K562 (cell line): ENCODE data around the gene GNB2. TPM values are rescaled to one million over a fixed set of nuclear protein-coding genes. Genes with fewer than 3 reads are reported as not detected.

Source experiments
- ATAC-seq: fragments of 200-7000 bp; cut with Tn5 transposase; 3 replicates; pipeline ENCODE4 v1.9.1; 2020; ENCODE audit warnings: moderate library complexity
- BruUV-seq: library from RNA; stranded (reverse); fragments of 400-500 nt; replicated peaks from 2 replicates; lab custom pipeline; 2021; lab: Mats Ljungman, UMichigan
- CTCF ChIA-PET: fragments of 300-600 bp; formaldehyde crosslinking; extraction: SDS; loops from one replicate; lab custom pipeline; 2021; ENCODE audit warnings: low intra/inter-chr PET ratio; lab: Yijun Ruan, JAX
- POLR2A ChIA-PET: fragments of 300-600, 350-650 bp; sonication (Branson Sonifier 250); formaldehyde crosslinking; extraction: SDS; loops from one replicate; lab custom pipeline; 2021; ENCODE audit warnings: antibody characterized with exemption, inconsistent platforms; lab: Yijun Ruan, JAX
- DNase-seq, 4 experiments: peaks; one replicate each; pipeline versions ENCODE4 v3.0.0 to v3.0.0-alpha.2; 2011 to 2018; ENCODE audit warnings: low spot score in 3 of 4, mixed read lengths in 3 of 4; ENCODE audit errors: extremely low read depth in 1 of 4
- FAIRE-seq: peaks from 2 replicates; lab custom pipeline; 2011; peaks lifted over from hg19 to GRCh38; lab: Jason Lieb, UNC
- H2AFZ ChIP-seq: 2 replicates; pipeline ENCODE4 v1.6.0; 2011; ENCODE audit warnings: low read depth, low read length, control low read depth, inconsistent platforms
- H3K27ac ChIP-seq: fragments of 200-600 bp; 3 replicates; pipeline ENCODE4 v1.8.0; 2011; ENCODE audit warnings: low read depth, mild to moderate bottlenecking, control low read depth, inconsistent platforms, low read length, moderate library complexity, mixed read lengths; ENCODE audit errors: extremely low read depth
- H3K27me3 ChIP-seq, 2 experiments: fragments of 300-600 bp in 1 of 2; 2 replicates in 1 of 2; 3 replicates in 1 of 2; pipeline versions ENCODE4 v1.6.0 to v1.8.0; 2011; ENCODE audit warnings: inconsistent platforms in 2 of 2, low read length in 2 of 2, mild to moderate bottlenecking in 1 of 2, mixed read lengths in 1 of 2, moderate library complexity in 1 of 2; ENCODE audit not compliant: control insufficient read depth in 2 of 2, insufficient read depth in 2 of 2
- H3K36me3 ChIP-seq: fragments of 300-600 bp; 3 replicates; pipeline ENCODE4 v1.8.0; 2011; ENCODE audit warnings: mild to moderate bottlenecking, low read length, inconsistent platforms; ENCODE audit not compliant: control insufficient read depth, insufficient read depth
- H3K4me1 ChIP-seq, 2 experiments: fragments of 200-600 bp in 1 of 2; replicated peaks in 1 of 2; 2 replicates in 1 of 2; 3 replicates in 1 of 2; pipeline versions ENCODE4 v1.5.1 to v1.8.0; 2011; ENCODE audit warnings: inconsistent platforms in 2 of 2, low read length in 2 of 2, mild to moderate bottlenecking in 1 of 2, mixed read lengths in 1 of 2, moderate library complexity in 1 of 2; ENCODE audit not compliant: control insufficient read depth in 2 of 2, insufficient read depth in 2 of 2
- H3K4me2 ChIP-seq: 2 replicates; pipeline ENCODE4 v1.6.1; 2011; ENCODE audit warnings: low read length, control low read depth, inconsistent platforms, mixed read lengths; ENCODE audit not compliant: insufficient read depth
- H3K4me3 ChIP-seq: fragments of 200-600 bp; sonication (generic), shearing (Covaris generic); 2 replicates; pipeline ENCODE4 v1.5.1; 2016; ENCODE audit warnings: control low read depth, inconsistent platforms
- H3K79me2 ChIP-seq: fragments of 200-600 bp; 3 replicates; pipeline ENCODE4 v1.8.0; 2011; ENCODE audit warnings: low read length, inconsistent platforms; ENCODE audit not compliant: control insufficient read depth, insufficient read depth
- H3K9ac ChIP-seq, 2 experiments: 2 replicates each; pipeline versions ENCODE4 v1.6.0 to v1.6.1; 2011; ENCODE audit warnings: low read depth in 2 of 2, low read length in 2 of 2, control low read depth in 1 of 2, inconsistent platforms in 1 of 2, mild to moderate bottlenecking in 1 of 2, mixed read lengths in 1 of 2; ENCODE audit not compliant: insufficient read depth in 1 of 2
- H3K9me1 ChIP-seq: one replicate; pipeline ENCODE4 v1.6.0; 2011; ENCODE audit warnings: inconsistent platforms, mild to moderate bottlenecking, low read length, moderate library complexity; ENCODE audit not compliant: control insufficient read depth, insufficient read depth
- H3K9me3 ChIP-seq: replicated peaks from 2 replicates; pipeline ENCODE4 v1.5.1; 2011; ENCODE audit warnings: low read depth, low read length, inconsistent platforms; ENCODE audit not compliant: control insufficient read depth, insufficient read depth
- H4K20me1 ChIP-seq: replicated peaks from 2 replicates; pipeline ENCODE4 v1.6.1; 2011; ENCODE audit warnings: low read length, inconsistent platforms, mixed read lengths; ENCODE audit not compliant: control insufficient read depth, insufficient read depth
- AFF4 ChIP-seq: sonication (generic); formaldehyde crosslinking; IDR thresholded peaks from 2 replicates; pipeline ENCODE4 v1.8.0; 2023; ENCODE audit warnings: mild to moderate bottlenecking, missing genetic modification reagents
- CEBPZ ChIP-seq: fragments of 150-350 bp; IDR thresholded peaks from 2 replicates; pipeline ENCODE4 v1.6.1; 2014; ENCODE audit warnings: low read depth, mild to moderate bottlenecking, low read length, borderline replicate concordance
- GATA2 ChIP-seq: sonication (generic); formaldehyde crosslinking; IDR thresholded peaks from 2 replicates; pipeline ENCODE4 v1.4.0; 2020; ENCODE audit warnings: mild to moderate bottlenecking, missing genetic modification reagents
- HNRNPH1 ChIP-seq: fragments of 200-400 bp; formaldehyde crosslinking; optimal IDR thresholded peaks from 2 replicates; pipeline ENCODE3; 2017; ENCODE audit warnings: low read depth, mild to moderate bottlenecking, low read length, moderate library complexity
- POLR3G ChIP-seq: IDR thresholded peaks from 2 replicates; pipeline ENCODE4 v1.6.1; 2011; ENCODE audit not compliant: insufficient read length, insufficient replicate concordance; ENCODE audit errors: extremely low read depth
- RHOXF2B ChIP-seq: fragments of 250-450 bp; sonication (Bioruptor Pico); conservative IDR thresholded peaks from 2 replicates; pipeline ENCODE4 v1.5.1; 2021
- WGBS: fragments of 100-300 bp; shearing (Covaris generic); methylation state at CpG from one replicate; pipeline ENCODE4 v1.1.6; 2016; ENCODE audit warnings: low coverage, mixed read lengths; ENCODE audit not compliant: insufficient coverage; ENCODE audit errors: missing lambda C conversion rate; 5-methylcytosine and 5-hydroxymethylcytosine counted together
- in situ Hi-C: fragments of 300-500 bp; cut with MboI; formaldehyde crosslinking; loops from 4 replicates; pipeline ENCODE4 v1.15.0; 2018; ENCODE audit warnings: inconsistent platforms, mixed read lengths
- intact Hi-C: fragments of 100-400 bp; cut with micrococcal nuclease; formaldehyde crosslinking; loops from 2 replicates; pipeline ENCODE4 v1.14.2; 2022
- polyA plus RNA-seq, 8 experiments: library from polyadenylated mRNA; depleted of rRNA in 4 of 8; stranded (reverse) in 5 of 8; unstranded in 3 of 8; fragments of >200 nt; fragmentation: Nextera tagmentation in 2 of 8; fragmentation: Illumina TruSeq in 1 of 8; extraction: Ambion mirVana in 2 of 8; extraction: Trizol in 1 of 8; gene quantifications; 2 replicates each; pipeline versions ENCODE4 v1.2.1 to v1.2.3, GENCODE V29; 2011 to 2014; ENCODE audit warnings: inconsistent platforms in 1 of 8, missing spikeins in 1 of 8
- total RNA-seq, 7 experiments: library from RNA; depleted of rRNA in 6 of 7; stranded (reverse); fragments of >200 nt in 6 of 7; fragmentation: Illumina TruSeq in 2 of 7; extraction: Trizol in 2 of 7; gene quantifications; 2 replicates each; pipeline versions ENCODE4 v1.2.1 to v1.2.3, GENCODE V29; 2011 to 2021; ENCODE audit warnings: low replicate concordance in 1 of 7

The GNB2 gene
- total and polyA plus RNA-seq, 9 of the 15 experiments (the other 6 are each of a cell fraction or from before 2014, with no cell fraction given): 0.65 to 320 (median 104) TPM

GRCh38 chr7:100726996-100727761, 53.6 kb downstream of the GNB2 start:
- H3K36me3 ChIP-seq: no peaks in the 10 kb centered on the region
- H2AFZ ChIP-seq: no peak overlapping the region
- no peaks in the 10 kb centered on the region for H3K9me3 ChIP-seq
- H3K4me1 ChIP-seq: peaks cover 0 to 13% of the 10 kb centered on the region in 2 experiments; a peak in 3 of 5 replicates
- in situ Hi-C loops (no loop called here), intact Hi-C loops (loop anchor here (10.0 kb wide), 1 partner anchor 322 kb away; no protein-coding TSS in a partner anchor)
- no peaks in the 10 kb centered on the region for H4K20me1 ChIP-seq
- ATAC-seq (no peak), DNase-seq (no peak), FAIRE-seq (no peak)
- TF ChIP-seq RHOXF2B (CRISPR knock-in tag): no peak
- no peak for TF ChIP-seq HNRNPH1
- TF ChIP-seq POLR3G: no peak
- H3K27me3 ChIP-seq: peaks cover 6 to 21% of the 10 kb centered on the region in 2 experiments; a peak in 3 of 5 replicates
- H3K4me3 ChIP-seq: no peak overlapping the region
- H3K9me1 ChIP-seq: no peaks in the 10 kb centered on the region
- no peaks in the 10 kb centered on the region for H3K79me2 ChIP-seq
- H3K9ac ChIP-seq: no peak overlapping the region
- BruUV-seq: no TSS peak
- no peak overlapping the region for H3K4me2 ChIP-seq
- H3K27ac ChIP-seq: no peak overlapping the region
- ChIA-PET POLR2A (interaction anchor here (0.6 to 1.9 kb wide), 5 partner anchors 16 to 141 kb away, joined by 3 to 11 read pairs (median 3); no protein-coding TSS in a partner anchor), CTCF (interaction anchor here (0.6 kb wide), 1 partner anchor 86 kb away, joined by 4 read pairs; no protein-coding TSS in a partner anchor)
- WGBS: 3% methylated on average over 12 of the region's 12 CpGs

GRCh38 chr7:100728196-100728595, 54.7 kb downstream of the GNB2 start:
- BruUV-seq: no TSS peak
- Histone ChIP-seq H3K36me3 (no peaks in the 10 kb centered on the region), H3K4me1 (peaks cover 0 to 8% of the 10 kb centered on the region in 2 experiments; a peak in 2 of 5 replicates), H2AFZ (no peak overlapping the region), H4K20me1 (no peaks in the 10 kb centered on the region), H3K27ac (no peak overlapping the region), H3K9me1 (no peaks in the 10 kb centered on the region), H3K9me3 (no peaks in the 10 kb centered on the region), H3K4me3 (no peak overlapping the region), H3K4me2 (no peak overlapping the region), H3K9ac (no peak overlapping the region), H3K27me3 (peaks cover 6 to 21% of the 10 kb centered on the region in 2 experiments; a peak in 3 of 5 replicates), H3K79me2 (no peaks in the 10 kb centered on the region)
- no peak for FAIRE-seq
- ChIA-PET CTCF (no interaction called here), POLR2A (interaction anchor here (0.7 to 1.9 kb wide), 5 partner anchors 15 to 140 kb away, joined by 3 to 11 read pairs (median 3); no protein-coding TSS in a partner anchor)
- no peak for ATAC-seq
- DNase-seq: no peak
- in situ Hi-C loops: no loop called here
- intact Hi-C loops: loop anchor here (2.0 to 10.0 kb wide), 2 partner anchors 17 to 323 kb away; no protein-coding TSS in a partner anchor
- WGBS: 7% methylated on average over 8 of the region's 8 CpGs
- TF ChIP-seq CEBPZ: no peak
- no peak for TF ChIP-seq AFF4 (CRISPR knock-in tag)
- TF ChIP-seq GATA2: no peak
